Body of pancreas (tissue), 4 donors: ENCODE measurements around the gene DMRT1. TPM values are rescaled to one million over a fixed set of nuclear protein-coding genes. Genes with fewer than 3 reads are reported as not detected.
A peak's percentile ranks its signal among the peaks of the same experiment; 100 is the strongest.

Experiments
- ATAC-seq: fragments of 150-250 bp; one replicate; pipeline ENCODE4 v1.9.1; 2016
- DNase-seq, 4 donors: peaks; one replicate each; pipeline ENCODE4 v3.0.0-alpha.2; 2019
- H3K27ac ChIP-seq, 4 donors: fragments of 200-600 bp; sonication (generic); 1 replicate in 3 of 4; 2 replicates in 1 of 4; pipeline versions ENCODE4 v1.5.1 to v1.6.1; 2016 to 2019; ENCODE audit warnings: mild to moderate bottlenecking in 1 of 4, mixed read lengths in 1 of 4, moderate library complexity in 1 of 4
- H3K27me3 ChIP-seq, 2 donors: fragments of 200-600 bp; sonication (generic); one replicate each; pipeline ENCODE4 v1.6.0; 2016; ENCODE audit warnings: mild to moderate bottlenecking in 1 of 2
- H3K36me3 ChIP-seq, 2 donors: fragments of 200-600 bp; sonication (generic); replicated peaks in 1 of 2; 2 replicates each; pipeline ENCODE4 v1.5.1; 2016; ENCODE audit warnings: low read depth in 2 of 2; ENCODE audit not compliant: insufficient read depth in 1 of 2
- H3K4me1 ChIP-seq: fragments of 200-600 bp; sonication (generic); one replicate; pipeline ENCODE4 v1.6.0; 2016
- H3K4me3 ChIP-seq, 2 donors: fragments of 200-600 bp; sonication (generic); 1 replicate in 1 of 2; 2 replicates in 1 of 2; pipeline ENCODE4 v1.5.1; 2016 to 2019
- H3K9me3 ChIP-seq, 3 donors: fragments of 200-600 bp; sonication (generic); 1 replicate in 2 of 3; 2 replicates in 1 of 3; pipeline ENCODE4 v1.5.1; 2016
- CTCF ChIP-seq, 7 experiments: fragments of 450-650 bp in 4 of 7; fragments of 200-600 bp in 3 of 7; sonication (generic) in 3 of 7; IDR thresholded peaks; one replicate each; pipeline ENCODE4 v1.5.1; 2016 to 2019; ENCODE audit warnings: antibody characterized with exemption in 7 of 7
- POLR2A ChIP-seq, 3 donors: fragments of 450-650 bp; IDR thresholded peaks; one replicate each; pipeline ENCODE4 v1.6.1; 2016; ENCODE audit warnings: antibody characterized with exemption in 3 of 3, mild to moderate bottlenecking in 2 of 3
- WGBS, 2 donors: methylation state at CpG; one replicate each; pipeline ENCODE4 v1.1.5; 2017; 5-methylcytosine and 5-hydroxymethylcytosine counted together
- intact Hi-C: fragments of 100-400 bp; cut with DNase I; formaldehyde crosslinking; loops from one replicate; pipeline ENCODE4 v1.15.1; 2023
- total RNA-seq, 2 donors: library from RNA; depleted of rRNA; stranded (reverse); fragments of >200 nt; gene quantifications; one replicate each; pipeline ENCODE4 v1.1.0, GENCODE V29; 2016

The DMRT1 gene
- total RNA-seq, 2 donors from 2014 or later = not detected

GRCh38 chr9:929719-930118 is 88.2 kb downstream of the DMRT1 start:
- TF ChIP-seq CTCF (IDR thresholded peaks at IDR 0.05) = no peak
- TF ChIP-seq POLR2A (IDR thresholded peaks at IDR 0.05) = no peak
- no peaks in the 10 kb centered on the region for H3K4me1 ChIP-seq
- no peaks in the 10 kb centered on the region for H3K9me3 ChIP-seq
- no peak overlapping the region for H3K4me3 ChIP-seq
- ATAC-seq (no peak), DNase-seq (no peak)
- H3K27ac ChIP-seq = no peak overlapping the region
- no peaks in the 10 kb centered on the region for H3K36me3 ChIP-seq
- H3K27me3 ChIP-seq = no peaks in the 10 kb centered on the region
- WGBS, 2 donors = 81 to 88% methylated on average over 4 of the region's 4 CpGs
- intact Hi-C loops = no loop called here

GRCh38 chr9:933356-933755 is 91.9 kb downstream of the DMRT1 start:
- no peaks in the 10 kb centered on the region for H3K27me3 ChIP-seq
- no peak for TF ChIP-seq POLR2A (IDR thresholded peaks at IDR 0.05)
- no peak for TF ChIP-seq CTCF (IDR thresholded peaks at IDR 0.05)
- H3K4me3 ChIP-seq = no peak overlapping the region
- no peaks in the 10 kb centered on the region for H3K9me3 ChIP-seq
- intact Hi-C loops = no loop called here
- H3K36me3 ChIP-seq = no peaks in the 10 kb centered on the region
- H3K4me1 ChIP-seq = peaks cover 9% of the 10 kb centered on the region
- ATAC-seq (no peak), DNase-seq (no peak)
- no peak overlapping the region for H3K27ac ChIP-seq
- 74 to 84% methylated on average over 4 of the region's 4 CpGs for WGBS, 2 donors

GRCh38 chr9:935348-935965 is 94.0 kb downstream of the DMRT1 start:
- Histone ChIP-seq H3K9me3 (no peaks in the 10 kb centered on the region), H3K4me3 (no peak overlapping the region), H3K4me1 (peaks cover 9% of the 10 kb centered on the region), H3K36me3 (no peaks in the 10 kb centered on the region), H3K27me3 (no peaks in the 10 kb centered on the region), H3K27ac (no peak overlapping the region)
- DNase-seq = peak in 2 of 4 donors; percentile 3 to 28
- TF ChIP-seq CTCF (IDR thresholded peaks at IDR 0.05) (no peak), POLR2A (IDR thresholded peaks at IDR 0.05) (no peak)
- peak; percentile 60 for ATAC-seq
- intact Hi-C loops = no loop called here
- 10 to 23% methylated on average over 10 of the region's 10 CpGs for WGBS, 2 donors

GRCh38 chr9:942805-943580 is 101.5 kb downstream of the DMRT1 start:
- Histone ChIP-seq H3K27ac (no peak overlapping the region), H3K36me3 (no peaks in the 10 kb centered on the region), H3K27me3 (no peaks in the 10 kb centered on the region), H3K4me1 (no peaks in the 10 kb centered on the region), H3K4me3 (no peak overlapping the region), H3K9me3 (no peaks in the 10 kb centered on the region)
- TF ChIP-seq POLR2A (IDR thresholded peaks at IDR 0.05) (no peak), CTCF (IDR thresholded peaks at IDR 0.05) (no peak)
- ATAC-seq (no peak), DNase-seq (no peak)
- WGBS, 2 donors = 37 to 45% methylated on average over 6 of the region's 6 CpGs
- intact Hi-C loops = no loop called here
